Measurements from ENCODE around the gene PDZD2. TPM values are rescaled to one million over a fixed set of nuclear protein-coding genes. Genes with fewer than 3 reads are reported as not detected.

The PDZD2 gene
- total RNA-seq, 4 donors from 2014 or later = 34.1 to 91.4 (median 51.0) TPM

DNA sequence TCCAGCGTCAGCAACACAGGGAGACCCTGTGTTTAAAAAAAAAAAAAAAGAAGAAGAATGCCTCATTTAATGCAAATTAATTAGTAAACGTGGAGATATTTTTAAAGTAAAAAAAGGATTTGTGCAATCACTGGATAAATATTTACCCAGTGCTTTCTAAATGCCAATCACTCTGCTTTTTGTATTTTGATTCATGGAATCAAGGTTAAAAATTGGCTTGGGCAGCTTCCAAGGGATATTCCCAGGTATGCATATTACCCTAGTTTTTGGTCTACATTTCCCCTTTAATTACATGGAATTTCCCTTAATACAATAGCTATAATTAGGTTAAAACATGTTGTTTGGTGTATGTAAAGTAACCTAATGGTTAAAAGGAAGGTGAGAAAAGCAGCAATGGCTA lies 31.4 kb upstream of the PDZD2 start:
- TF ChIP-seq, protein P1, sequence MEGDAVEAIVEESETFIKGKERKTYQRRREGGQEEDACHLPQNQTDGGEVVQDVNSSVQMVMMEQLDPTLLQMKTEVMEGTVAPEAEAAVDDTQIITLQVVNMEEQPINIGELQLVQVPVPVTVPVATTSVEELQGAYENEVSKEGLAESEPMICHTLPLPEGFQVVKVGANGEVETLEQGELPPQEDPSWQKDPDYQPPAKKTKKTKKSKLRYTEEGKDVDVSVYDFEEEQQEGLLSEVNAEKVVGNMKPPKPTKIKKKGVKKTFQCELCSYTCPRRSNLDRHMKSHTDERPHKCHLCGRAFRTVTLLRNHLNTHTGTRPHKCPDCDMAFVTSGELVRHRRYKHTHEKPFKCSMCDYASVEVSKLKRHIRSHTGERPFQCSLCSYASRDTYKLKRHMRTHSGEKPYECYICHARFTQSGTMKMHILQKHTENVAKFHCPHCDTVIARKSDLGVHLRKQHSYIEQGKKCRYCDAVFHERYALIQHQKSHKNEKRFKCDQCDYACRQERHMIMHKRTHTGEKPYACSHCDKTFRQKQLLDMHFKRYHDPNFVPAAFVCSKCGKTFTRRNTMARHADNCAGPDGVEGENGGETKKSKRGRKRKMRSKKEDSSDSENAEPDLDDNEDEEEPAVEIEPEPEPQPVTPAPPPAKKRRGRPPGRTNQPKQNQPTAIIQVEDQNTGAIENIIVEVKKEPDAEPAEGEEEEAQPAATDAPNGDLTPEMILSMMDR (IDR thresholded peaks at IDR 0.05; ENCODE audit: low read depth) = no peak

DNA sequence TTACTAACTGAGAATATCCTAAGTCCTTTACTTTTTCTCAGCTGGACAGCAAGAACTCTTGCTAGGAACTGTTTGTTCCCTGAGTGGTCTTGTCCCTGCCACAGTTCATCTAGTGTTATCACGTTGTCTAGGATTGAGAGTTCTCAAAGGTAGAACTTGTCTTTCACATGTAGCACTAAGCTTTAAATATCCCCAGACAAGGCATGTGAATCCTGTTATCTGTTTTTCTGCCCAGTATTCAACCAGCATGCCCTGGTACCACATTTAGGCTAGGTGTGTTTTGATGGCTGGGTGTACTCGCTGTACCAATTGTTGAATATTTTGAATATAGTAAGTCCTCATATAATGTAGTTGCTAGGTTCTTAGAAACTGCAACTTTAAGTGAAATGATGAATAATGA lies 27.9 kb upstream of the PDZD2 start:
- TF ChIP-seq, protein P1 (IDR thresholded peaks at IDR 0.05; ENCODE audit: low read depth) = no peak

DNA sequence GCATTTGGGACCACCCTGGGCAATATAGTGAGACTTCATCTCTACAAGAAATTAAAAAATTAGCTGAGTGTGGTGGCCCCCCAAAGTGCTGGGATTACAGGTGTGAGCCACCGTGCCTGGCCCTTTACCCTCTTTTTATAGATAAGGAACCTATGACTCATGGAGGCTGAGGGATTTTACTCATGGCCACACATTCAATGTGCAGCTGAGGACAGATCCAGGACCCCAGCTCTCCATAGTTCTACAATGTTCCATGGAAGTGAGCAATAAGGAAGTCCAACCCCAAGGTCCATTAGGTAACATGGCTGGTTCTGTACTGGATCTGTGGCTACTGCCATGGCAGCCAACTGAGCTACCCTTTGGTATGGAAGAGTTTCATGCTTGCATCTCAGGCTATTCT lies 25.3 kb upstream of the PDZD2 start:
- TF ChIP-seq, protein P1 (IDR thresholded peaks at IDR 0.05; ENCODE audit: low read depth) = no peak

GRCh38 chr5:31614151-31615020 lies 24.5 kb upstream of the PDZD2 start:
- TF ChIP-seq, protein P1 (IDR thresholded peaks at IDR 0.05; ENCODE audit: low read depth) = no peak

- TF ChIP-seq, protein P1 (IDR thresholded peaks at IDR 0.05; ENCODE audit: low read depth) = no peak
These were observed 21.1 kb upstream of the PDZD2 start for GRCh38 chr5:31617867-31618266.

GRCh38 chr5:31620026-31620425 lies 18.9 kb upstream of the PDZD2 start:
- TF ChIP-seq, protein P1 (IDR thresholded peaks at IDR 0.05; ENCODE audit: low read depth) = no peak

GRCh38 chr5:31623249-31623648 lies 15.7 kb upstream of the PDZD2 start:
- TF ChIP-seq, protein P1 (IDR thresholded peaks at IDR 0.05; ENCODE audit: low read depth) = no peak

Data from subcutaneous adipose tissue (tissue), 4 donors.